Measurements from ENCODE around the gene MOXD1.
"Not testable (repeated sequence)": the region's sequence is repeated elsewhere in the genome, so short reads cannot be mapped to it uniquely, and the experiment has no call there.

MOXD1 gene

DNA sequence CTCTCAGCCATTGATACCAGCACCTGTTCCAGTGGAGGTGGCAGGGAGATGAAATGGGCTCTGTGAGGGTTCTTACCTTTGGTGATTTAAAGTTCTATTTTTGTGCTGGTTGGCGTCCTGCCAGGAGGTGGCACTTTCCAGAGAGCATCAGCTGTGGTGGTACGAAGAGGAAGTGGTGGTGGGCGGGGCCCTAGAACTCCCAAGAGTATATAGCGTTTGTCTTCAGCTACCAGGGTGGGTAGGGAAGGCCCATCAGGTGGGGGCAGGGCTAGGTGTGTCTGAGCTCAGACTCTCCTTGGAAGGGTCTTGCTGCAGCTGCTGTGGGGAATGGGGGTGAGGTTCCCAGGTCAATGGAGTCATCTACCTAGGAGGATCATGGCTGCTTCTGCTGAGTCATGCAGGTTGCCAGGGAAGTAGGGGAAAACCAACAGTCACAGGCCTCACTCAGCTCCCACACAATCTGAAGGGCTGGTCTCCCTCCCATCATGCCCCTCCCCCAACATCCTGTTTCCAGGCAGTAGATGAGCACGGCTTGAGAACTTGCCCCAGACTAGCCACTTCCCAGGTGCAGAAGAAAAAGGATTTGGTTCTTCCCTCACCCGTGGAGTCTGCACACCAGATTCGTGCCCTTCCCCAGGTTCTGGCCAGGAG is 46.6 kb downstream of the MOXD1 start:
- no peak for DNase-seq (ENCODE audit: low read depth, low spot score)

DNA sequence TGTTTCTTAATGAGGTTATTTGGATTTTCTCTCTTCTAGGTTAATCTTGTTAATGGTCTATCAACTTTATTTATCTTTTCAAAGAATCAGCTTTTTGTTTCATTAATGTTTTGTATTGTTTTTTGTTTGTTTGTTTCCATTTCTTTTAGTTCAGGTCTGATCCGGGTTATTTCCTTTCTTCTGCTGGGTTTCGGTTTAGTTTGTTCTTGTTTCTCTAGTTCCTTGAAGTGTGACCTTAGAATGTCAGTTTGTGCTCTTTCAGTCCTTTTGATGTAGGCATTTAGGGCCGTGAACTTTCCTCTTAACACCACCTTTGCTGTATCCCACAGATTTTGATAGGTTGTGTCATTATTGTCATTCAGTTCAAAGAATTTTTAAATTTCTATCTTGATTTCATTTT is 49.3 kb downstream of the MOXD1 start:
- not testable (repeated sequence) for DNase-seq (ENCODE audit: low read depth, low spot score)

DNA sequence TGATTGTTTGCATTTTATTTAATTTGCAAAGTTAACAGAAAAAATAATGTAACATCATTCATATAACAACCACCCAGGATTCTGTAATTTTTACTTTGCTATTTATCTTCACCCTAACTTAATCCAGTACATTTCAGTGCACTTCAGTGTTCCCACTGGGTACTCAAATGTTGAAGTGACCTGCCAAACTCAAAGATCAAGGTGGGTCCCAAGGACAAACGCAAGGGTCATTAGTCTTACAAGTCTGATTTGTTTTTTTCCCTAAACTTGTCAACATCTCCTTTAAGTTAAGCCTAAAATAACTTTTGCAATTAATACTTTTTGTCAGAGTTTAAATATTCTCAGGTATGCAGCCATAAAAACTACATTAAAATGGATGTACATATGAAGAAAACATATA is 53.0 kb downstream of the MOXD1 start:
- DNase-seq (ENCODE audit: low read depth, low spot score) = no peak

DNA sequence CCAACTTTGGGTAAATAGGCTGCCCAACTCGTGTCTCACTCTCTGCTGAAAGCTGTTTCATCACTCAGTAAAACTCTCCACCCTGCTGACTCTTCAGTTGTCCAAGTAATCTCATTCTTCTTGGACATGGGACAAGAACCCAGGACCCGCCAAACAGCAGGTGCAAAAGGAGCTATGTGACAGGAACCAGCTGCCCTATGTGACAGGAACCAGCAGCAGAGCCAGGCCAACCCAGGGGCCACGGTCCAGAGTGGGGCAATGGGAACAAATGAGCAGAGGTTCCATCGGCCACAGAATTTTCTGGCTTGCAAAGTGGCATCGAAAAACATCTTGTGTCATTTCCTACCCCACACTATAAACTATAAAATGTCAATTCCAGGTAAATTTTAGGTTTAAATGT is 56.5 kb downstream of the MOXD1 start:
- no peak for DNase-seq (ENCODE audit: low read depth, low spot score)

DNA sequence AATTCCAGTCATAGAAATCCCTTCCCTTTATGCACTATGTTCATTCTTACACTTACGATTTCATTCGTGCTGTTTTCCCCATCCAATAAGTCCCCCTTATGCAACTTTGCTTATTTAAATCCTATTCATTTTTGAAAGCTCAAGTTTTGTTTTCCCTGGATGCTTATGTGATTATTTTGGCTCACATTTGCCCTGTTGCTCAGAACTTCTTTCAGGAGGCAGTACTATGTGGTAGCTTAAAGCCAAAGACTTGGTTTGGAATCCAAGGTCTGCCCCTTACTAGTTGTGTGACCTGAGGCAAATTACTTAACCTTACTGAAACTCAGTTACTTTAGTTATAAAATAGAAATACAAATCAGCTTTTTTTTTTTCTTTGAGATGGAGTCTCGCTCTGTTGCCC is 59.6 kb downstream of the MOXD1 start:
- peak; percentile 71 for DNase-seq (ENCODE audit: low read depth, low spot score)

DNA sequence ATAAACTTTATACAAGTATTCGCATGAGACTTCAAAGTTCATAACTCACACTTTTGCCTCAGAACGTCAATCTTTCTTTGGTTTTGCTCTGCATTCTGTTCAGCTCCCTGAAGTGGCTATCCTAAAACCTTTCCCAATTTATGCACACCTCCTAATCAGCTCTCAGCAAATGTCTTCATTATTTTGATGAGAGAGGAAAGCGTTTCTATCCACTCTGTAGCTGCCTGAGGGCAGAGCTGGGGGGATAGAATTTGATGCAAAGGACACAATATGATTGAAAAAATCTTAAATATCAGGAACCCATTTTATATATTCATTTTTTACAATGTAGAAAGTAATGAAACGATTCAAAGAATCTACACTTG is 66.8 kb downstream of the MOXD1 start:
- DNase-seq (ENCODE audit: low read depth, low spot score) = no peak

DNA sequence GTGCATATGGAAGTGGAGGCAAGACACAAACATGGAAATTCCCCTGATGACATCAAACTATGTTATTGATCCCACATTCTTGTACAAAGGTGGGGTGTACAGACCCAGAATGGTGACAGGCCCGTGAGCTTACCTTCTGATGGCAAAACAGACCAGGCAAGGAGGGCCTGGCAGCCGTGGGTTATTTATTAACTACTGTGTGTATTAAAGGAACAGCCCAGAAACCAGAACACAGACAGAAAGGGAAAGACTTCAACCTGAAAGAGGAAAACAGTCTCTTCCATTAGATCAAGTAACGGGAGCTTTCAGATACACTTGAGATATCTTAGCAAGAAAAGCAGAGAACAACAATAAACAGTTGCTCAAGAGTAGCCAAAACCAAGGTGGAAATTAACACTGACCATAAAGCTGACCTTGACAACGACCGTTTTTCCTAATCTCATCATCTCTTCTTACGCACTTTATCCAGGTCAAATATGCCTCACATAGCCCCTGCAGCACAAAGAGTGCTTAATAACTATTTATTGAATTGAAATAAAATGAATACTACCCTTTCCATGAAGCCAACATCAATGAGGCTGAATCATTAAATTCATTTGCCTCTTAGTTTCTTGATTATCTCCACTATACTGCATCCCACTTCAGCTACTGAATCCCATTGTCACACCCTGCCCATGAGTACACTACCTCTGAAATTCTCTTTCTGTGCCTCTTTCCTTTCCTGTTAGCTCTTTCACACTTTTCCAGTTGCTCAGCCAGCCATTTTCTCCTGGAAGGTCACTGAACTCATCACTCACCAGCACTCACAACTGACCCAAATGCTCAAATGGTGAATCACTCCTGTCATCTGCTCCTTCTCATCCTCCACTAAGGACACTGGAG is 67.4 kb downstream of the MOXD1 start:
- DNase-seq (ENCODE audit: low read depth, low spot score) = peak; percentile 79

DNA sequence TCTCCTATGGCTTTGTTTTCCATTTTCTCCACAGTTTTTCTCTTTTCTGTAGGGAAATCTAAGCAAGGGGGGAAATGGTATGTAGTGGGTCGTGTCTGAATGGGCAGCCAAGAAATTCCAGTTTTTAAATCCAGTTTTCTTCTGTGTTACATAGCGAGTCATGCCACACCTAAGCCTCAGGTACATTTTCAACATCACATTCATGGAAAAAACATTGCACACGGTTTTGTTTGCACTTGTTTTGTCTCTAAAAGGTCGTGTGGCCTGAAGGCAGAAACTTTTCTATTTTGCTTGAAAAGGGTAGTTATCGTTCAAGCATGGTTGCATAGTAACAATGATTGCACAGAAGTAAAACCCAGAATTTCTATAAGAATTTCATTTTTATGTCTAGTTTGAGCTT is 70.5 kb downstream of the MOXD1 start:
- no peak for DNase-seq (ENCODE audit: low read depth, low spot score)

DNA sequence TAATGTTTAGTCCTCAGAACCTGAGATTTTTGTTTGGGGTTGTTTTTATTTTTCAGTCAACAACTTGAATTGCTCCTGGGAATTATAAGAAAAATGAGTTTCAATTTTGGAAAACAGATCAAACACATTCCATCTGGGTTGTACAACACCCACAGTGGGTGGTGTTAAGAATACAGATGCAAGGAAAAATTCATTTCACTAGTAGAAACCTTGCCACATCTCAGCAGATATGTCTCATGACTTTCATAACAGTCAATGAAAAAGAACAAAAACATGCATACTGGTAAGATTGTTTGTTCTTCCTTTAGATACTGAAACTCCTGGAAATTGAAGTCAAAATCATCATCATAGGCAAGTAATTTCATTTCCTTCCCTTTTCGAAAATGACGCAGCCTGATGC is 78.9 kb downstream of the MOXD1 start:
- no peak for DNase-seq (ENCODE audit: low read depth, low spot score)

DNA sequence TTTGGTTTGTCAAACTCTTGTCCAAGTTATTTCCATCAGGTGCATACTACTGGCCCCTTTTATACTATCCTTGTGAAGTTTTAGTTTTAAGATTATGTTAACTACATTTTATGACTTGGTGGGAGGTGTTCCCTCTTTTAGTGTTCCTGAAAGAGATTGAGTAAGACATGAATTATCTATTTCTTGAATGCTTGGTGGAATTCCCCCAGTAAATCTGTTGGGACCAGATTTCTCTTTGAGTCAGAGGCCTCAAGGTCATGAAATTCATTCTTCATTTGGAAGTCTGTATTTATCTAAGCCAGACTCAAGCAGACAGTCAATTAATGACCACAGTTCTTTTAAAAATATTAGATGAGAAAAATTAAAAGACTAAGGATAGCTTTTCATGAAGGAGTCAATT is 81.3 kb downstream of the MOXD1 start:
- DNase-seq (ENCODE audit: low read depth, low spot score) = no peak

DNA sequence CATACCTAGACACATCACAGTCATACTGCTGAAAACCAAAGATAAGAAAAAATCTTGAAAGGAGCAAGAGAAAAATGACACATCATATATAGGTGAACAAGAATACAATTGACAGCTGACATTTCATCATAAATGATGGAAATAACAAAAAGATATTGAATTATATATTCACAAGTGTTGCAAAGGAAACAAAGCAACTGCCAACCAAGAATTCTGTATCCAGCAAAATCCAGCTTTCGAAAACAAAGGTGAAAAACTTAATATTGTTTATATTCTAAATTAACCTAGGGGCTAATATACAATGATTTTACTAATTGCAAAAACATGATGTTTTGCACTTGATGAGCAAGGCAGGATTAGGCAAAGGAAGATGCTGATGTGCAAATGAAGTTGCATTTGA is 84.3 kb downstream of the MOXD1 start:
- DNase-seq (ENCODE audit: low read depth, low spot score) = no peak

DNA sequence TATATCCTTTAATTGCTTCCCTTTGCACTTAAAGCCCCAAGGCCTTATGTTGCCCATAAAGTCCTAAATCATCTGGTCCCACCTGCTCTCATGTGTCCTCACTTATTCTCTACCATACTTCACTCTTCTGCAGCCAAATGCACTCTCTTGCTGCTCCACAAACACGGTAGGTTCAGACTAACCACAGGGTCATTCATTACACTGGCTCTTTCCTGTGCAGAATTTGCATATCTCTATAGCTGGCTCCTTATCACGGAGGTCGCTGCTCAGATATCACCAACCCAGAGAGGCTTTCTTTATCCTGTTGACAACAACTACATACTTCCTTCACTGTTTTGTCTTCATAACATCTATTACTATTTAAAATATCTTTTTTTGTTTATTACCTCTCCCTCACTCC is 86.8 kb downstream of the MOXD1 start:
- no peak for DNase-seq (ENCODE audit: low read depth, low spot score)

DNA sequence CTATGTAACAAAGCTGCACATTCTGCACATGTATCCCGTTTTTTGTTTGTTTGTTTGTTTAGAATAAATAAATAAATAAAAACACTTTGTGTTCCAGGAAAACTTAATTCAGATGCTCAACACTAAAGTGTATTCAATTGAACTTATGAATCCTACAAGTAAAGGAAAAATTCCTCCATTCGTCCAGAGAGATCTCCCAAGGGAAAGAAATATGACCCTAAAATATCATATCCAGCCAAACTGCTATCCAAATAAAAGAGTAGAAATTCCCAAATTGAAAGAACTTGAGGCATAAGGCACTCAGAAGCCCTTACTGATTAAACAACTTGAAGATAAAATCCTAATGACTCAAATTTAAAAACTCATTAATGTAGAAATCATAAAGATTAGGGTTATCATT is 90.4 kb downstream of the MOXD1 start:
- no peak for DNase-seq (ENCODE audit: low read depth, low spot score)

DNA sequence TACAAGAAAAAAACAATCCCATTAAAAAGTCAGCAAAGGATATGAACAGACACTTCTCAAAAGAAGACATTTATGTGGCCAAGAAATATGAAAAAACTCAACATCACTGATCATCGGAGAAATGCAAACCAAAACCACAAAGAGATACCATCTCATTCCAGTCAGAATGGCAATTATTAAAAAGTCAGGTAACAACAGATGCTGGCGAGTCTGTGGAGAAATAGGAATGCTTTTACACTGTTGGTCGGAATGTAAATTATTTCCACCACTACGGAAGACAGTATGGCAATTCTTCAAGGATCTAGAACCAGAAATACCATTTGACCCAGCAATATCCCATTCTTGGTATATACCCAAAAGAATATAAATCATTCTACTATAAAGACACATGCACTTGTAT is 91.1 kb downstream of the MOXD1 start:
- not testable (repeated sequence) for DNase-seq (ENCODE audit: low read depth, low spot score)

DNA sequence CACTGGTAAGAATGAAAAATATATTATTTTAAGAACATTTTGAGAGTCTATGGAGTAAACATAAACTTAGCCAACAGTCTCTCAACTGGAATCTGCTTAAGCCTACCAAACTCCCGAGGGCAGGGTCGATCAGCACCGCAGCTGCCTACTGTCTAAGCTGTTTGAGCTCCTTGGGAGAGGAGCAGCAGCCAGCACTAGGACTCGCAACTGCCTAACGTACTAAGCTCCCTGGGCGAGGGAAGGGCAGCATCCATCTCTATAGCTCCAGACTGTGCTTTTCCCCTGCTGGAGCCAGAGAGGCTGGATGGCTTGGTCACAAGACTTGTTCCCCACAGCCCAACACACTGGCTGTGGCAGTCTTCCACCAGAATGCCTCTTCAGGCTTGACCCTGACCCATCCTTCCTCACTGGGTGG is 96.4 kb downstream of the MOXD1 start:
- DNase-seq (ENCODE audit: low read depth, low spot score) = no peak

DNA sequence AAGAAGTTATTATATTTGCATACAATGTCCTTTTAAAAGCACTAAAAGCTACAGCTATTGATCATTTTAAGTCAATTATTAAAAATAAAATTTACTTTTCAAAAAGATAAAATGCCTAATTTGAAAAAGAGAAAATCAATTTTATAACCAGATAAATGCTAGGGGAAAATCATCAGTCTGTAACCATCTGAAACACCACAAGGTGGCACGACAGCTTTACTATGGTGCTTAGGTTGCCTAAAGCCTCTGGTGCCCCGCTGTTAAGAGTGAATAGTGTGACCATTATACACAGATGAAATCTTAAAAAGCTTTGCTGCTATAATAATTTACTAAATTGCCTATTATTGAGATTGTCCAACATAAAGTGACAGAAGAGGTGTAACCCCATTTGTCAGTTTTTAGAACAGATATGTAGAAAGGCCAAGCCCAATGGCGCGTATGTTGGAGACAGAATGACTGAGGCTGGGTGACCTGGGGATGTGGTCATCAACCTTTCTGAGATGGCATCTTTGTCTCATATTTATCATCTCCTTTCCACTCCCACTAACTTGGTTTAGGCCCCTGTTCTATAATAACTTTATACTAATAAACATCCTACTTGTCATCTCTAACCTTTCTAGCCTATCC is 100.8 kb downstream of the MOXD1 start:
- peak; percentile 77 for DNase-seq (ENCODE audit: low read depth, low spot score)

DNA sequence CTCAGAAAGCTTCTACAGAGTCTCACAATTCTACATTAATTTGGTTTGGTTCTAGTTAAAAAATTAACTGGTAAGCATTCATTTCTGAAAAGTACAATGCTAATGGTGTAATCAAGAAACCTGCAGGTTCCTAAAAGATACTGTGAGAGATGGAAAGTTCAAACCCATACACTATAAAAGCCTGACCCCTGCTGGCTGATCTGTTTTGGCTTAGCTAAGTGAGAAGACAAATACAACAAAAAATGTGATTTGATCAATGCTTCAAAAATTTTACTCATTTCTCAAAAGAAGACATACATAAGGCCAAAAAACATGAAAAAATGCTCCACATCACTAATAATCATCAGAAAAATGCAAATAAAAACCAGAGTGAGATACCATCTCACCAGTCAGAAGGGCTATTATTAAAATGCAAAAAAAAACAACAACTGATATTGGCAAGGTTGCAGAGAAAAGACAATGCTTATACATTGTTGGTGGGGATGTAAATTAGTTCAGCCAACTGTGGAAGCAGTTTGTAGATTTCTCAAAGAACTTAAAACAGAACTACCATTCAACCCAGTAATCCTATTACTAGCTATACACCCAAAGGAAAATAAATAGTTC is 102.8 kb downstream of the MOXD1 start:
- peak; percentile 72 for DNase-seq (ENCODE audit: low read depth, low spot score)

DNA sequence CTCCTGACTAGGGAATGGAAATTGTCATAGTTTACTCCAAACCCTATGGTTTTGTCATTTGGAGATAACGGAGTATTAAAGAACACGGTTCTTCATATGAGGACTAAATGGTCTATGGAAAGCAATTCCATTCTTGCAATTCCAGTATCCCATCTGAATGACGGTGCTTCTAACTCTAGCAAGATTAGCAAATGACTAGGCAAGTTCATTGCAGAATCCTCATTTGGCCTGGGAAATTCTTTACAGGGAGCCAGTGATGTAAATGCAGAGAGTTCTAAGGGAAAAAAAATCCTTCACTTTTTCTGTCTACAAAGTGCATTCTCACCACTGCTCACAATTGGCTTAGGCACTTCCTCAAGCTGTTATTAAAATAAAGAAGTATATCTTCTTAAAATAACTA is 111.5 kb downstream of the MOXD1 start:
- DNase-seq (ENCODE audit: low read depth, low spot score) = no peak

DNA sequence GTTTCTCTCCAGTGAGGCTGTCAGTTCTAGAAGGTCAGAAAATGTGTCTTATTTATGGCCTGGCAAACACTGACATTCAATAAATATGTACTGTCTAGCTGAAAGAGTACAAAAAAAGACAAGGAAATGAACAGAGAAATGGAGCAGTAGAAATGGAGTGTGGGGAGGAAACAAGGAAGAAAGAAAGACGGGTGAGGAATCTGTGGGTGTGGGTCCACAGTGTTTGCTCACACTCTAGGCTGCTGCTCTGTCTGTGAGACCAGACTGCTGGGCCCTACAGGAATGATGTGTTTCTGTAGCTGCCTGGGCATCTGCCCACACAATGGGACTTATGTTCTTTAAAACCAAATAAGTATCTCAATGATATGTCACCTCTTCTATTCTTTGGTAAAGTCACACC is 114.2 kb downstream of the MOXD1 start:
- no peak for DNase-seq (ENCODE audit: low read depth, low spot score)

DNA sequence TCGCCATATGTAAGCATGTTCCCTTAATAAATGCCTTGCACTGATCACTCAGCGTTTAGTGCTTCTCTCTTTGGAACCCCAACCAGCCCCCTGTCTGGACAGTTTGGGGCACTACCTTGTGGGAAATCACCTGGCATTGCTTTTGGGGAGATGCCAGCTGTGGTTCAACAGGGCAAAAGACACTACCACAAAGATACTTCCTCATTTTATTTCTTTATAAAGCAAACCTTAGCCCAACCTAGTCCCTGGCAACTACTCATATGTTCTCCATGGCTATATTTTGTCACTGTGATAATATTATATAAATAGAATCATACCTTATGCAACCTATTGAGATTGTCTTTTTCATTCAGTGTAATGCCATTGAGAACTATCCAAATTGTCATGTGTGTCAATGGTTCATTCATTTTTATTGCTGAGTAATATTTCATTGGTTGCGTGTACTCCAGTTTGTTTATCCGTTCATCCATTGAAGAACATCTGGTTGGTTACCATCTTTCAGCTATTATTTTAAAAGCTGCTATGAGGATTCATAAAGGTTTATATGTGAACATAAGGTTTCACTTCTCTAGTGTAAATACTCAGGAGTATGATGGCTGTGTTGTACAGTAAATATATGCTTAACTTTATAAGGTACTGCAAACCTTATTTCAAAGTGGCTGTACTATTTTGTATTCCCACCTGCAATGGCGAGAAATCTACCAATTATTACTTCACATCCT is 114.8 kb downstream of the MOXD1 start:
- no peak for DNase-seq (ENCODE audit: low read depth, low spot score)

DNA sequence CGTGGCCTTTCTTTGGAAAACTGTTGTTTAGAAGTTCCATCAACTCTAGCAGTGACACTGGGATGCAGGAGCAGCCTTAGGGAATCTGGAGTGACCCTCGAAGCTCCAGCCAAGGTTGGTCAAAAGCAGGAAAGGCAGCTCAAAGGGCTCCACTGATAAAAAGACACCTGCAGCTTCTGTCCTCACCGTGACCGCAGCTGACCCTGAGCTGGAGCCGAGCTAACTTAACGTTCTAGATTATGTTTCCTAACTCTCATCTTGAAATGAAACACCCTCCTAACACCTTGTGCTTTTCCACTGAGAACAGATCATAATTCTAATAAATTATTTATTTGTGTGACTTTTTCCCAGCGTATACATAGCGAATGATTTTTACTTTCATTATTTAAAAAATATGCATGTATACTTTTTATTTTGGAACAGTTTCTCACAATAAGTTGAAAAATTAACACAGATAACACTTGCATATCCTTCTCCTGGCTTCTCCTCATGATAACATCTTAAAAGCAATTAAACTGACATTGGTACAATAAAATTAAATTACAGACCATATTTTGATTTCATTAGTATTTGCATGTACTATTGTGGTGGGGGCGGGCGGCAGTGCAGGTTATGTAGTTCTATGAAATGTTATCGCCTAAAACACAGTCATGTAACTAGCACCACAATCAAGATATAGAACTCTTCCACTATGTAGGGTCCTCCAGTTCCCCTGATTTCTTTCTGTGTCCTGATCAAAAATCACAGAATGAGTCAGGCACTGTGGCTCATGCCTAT is 116.1 kb downstream of the MOXD1 start:
- no peak for DNase-seq (ENCODE audit: low read depth, low spot score)

Data from astrocyte of the hippocampus (primary cell).